GM20431 (cell line): ENCODE data around the gene CORO6.

Experiments
- in situ Hi-C: fragments of 300-500 bp; cut with MseI, MboI; formaldehyde crosslinking; loops from one replicate; pipeline ENCODE4 v1.15.0; 2020; ENCODE audit warnings: low sequenced_read_pairs; ENCODE audit not compliant: unreplicated experiment

CORO6 gene

GRCh38 chr17:29582772-29583171, 39.9 kb downstream of the CORO6 start:
- in situ Hi-C loops = no loop called here

GRCh38 chr17:29582254-29582765, 40.4 kb downstream of the CORO6 start:
- in situ Hi-C loops = no loop called here

GRCh38 chr17:29581583-29582253, 41.0 kb downstream of the CORO6 start:
- in situ Hi-C loops = no loop called here

- in situ Hi-C loops = no loop called here
These were observed 42.6 kb downstream of the CORO6 start for GRCh38 chr17:29579866-29580771.

GRCh38 chr17:29578626-29579485, 43.9 kb downstream of the CORO6 start:
- in situ Hi-C loops = no loop called here

- in situ Hi-C loops = no loop called here
These were observed 45.1 kb downstream of the CORO6 start for GRCh38 chr17:29577385-29578211.

- in situ Hi-C loops = no loop called here
These were observed 45.7 kb downstream of the CORO6 start for GRCh38 chr17:29577001-29577370.

- in situ Hi-C loops = no loop called here
These were observed 46.3 kb downstream of the CORO6 start for GRCh38 chr17:29576214-29577000.

GRCh38 chr17:29575511-29576213, 47.0 kb downstream of the CORO6 start:
- in situ Hi-C loops = no loop called here

GRCh38 chr17:29574732-29575510, 47.8 kb downstream of the CORO6 start:
- in situ Hi-C loops = no loop called here

- in situ Hi-C loops = no loop called here
These were observed 48.6 kb downstream of the CORO6 start for GRCh38 chr17:29573871-29574731.

GRCh38 chr17:29573558-29573869, 49.2 kb downstream of the CORO6 start:
- in situ Hi-C loops = no loop called here

GRCh38 chr17:29572691-29573557, 49.8 kb downstream of the CORO6 start:
- in situ Hi-C loops = no loop called here

GRCh38 chr17:29571883-29572681, 50.6 kb downstream of the CORO6 start:
- in situ Hi-C loops = no loop called here

GRCh38 chr17:29571486-29571882, 51.2 kb downstream of the CORO6 start:
- in situ Hi-C loops = no loop called here
